Fibroblast of villous mesenchyme (primary cell): Measurements from ENCODE around the gene ATP9A. TPM values are rescaled to one million over a fixed set of nuclear protein-coding genes. Genes with fewer than 3 reads are reported as not detected.

Experiments used
- DNase-seq: peaks from one replicate; pipeline ENCODE4 v3.0.0-alpha.2; 2010; ENCODE audit warnings: low read depth
- H3K4me3 ChIP-seq: 2 replicates; pipeline ENCODE4 v1.5.1; 2011; ENCODE audit warnings: low read depth, mild to moderate bottlenecking, low read length
- CTCF ChIP-seq: IDR thresholded peaks from 2 replicates; pipeline ENCODE4 v1.5.1; 2012; ENCODE audit warnings: low read depth, mild to moderate bottlenecking, low read length; ENCODE audit not compliant: insufficient read depth
- total RNA-seq: library from RNA; depleted of rRNA; stranded (reverse); fragments of >200 nt; gene quantifications from 2 replicates; pipeline ENCODE4 v1.2.3, GENCODE V29; 2012

ATP9A gene
- total RNA-seq, 1 donor: 6.9 TPM

- TF ChIP-seq CTCF: no peak
- no peak overlapping the region for H3K4me3 ChIP-seq
- peak; percentile 37 for DNase-seq
These were observed 42.2 kb upstream of the ATP9A start for GRCh38 chr20:51810155-51811041.

GRCh38 chr20:51807720-51808250 is 39.6 kb upstream of the ATP9A start:
- no peak for TF ChIP-seq CTCF
- H3K4me3 ChIP-seq: no peak overlapping the region
- peak; percentile 51 for DNase-seq

- no peak overlapping the region for H3K4me3 ChIP-seq
- no peak for DNase-seq
- no peak for TF ChIP-seq CTCF
These were observed 36.6 kb upstream of the ATP9A start for GRCh38 chr20:51804754-51805153.

- no peak overlapping the region for H3K4me3 ChIP-seq
- no peak for TF ChIP-seq CTCF
- DNase-seq: no peak
These were observed 35.1 kb upstream of the ATP9A start for GRCh38 chr20:51803148-51803854.

- TF ChIP-seq CTCF: no peak
- DNase-seq: no peak
- H3K4me3 ChIP-seq: peak within 1 kb of the TSS; percentile 59
These were observed 34.1 kb upstream of the ATP9A start, which contains the start of gene SALL4 for GRCh38 chr20:51802170-51802751. SALL4 (minus strand) TSS chr20:51802521; CDS start chr20:51802408, 113 bp downstream.

- DNase-seq: no peak
- H3K4me3 ChIP-seq: peak overlapping the region; percentile 59
- TF ChIP-seq CTCF: no peak
These were observed 33.6 kb upstream of the ATP9A start for GRCh38 chr20:51801823-51802123.
